Heart left ventricle (tissue), 16 donors: ENCODE results near the gene APP. TPM values are rescaled to one million over a fixed set of nuclear protein-coding genes. Genes with fewer than 3 reads are reported as not detected.

Experiments used
- ATAC-seq, 4 donors: fragments of 200-7000 bp; cut with Tn5 transposase; one replicate each; pipeline ENCODE4 v1.9.1; 2020 to 2022; ENCODE audit warnings: moderate library complexity in 4 of 4, mild to moderate bottlenecking in 3 of 4, moderate number of reproducible peaks in 1 of 4
- DNase-seq, 5 donors: peaks; one replicate each; pipeline ENCODE4 v3.0.0-alpha.2; 2020
- H3K27ac ChIP-seq, 12 donors: fragments of 200-600 bp; sonication (generic) in 4 of 12; one replicate each; pipeline versions ENCODE4 v1.5.0 to v1.8.0; 2016 to 2022; ENCODE audit warnings: mild to moderate bottlenecking in 2 of 12
- H3K27me3 ChIP-seq, 9 donors: fragments of 200-600 bp; sonication (generic) in 2 of 9; one replicate each; pipeline versions ENCODE4 v1.5.1 to v1.8.0; 2016 to 2022; ENCODE audit warnings: mild to moderate bottlenecking in 3 of 9
- H3K36me3 ChIP-seq, 9 donors: fragments of 200-600 bp; sonication (generic) in 2 of 9; one replicate each; pipeline versions ENCODE4 v1.5.0 to v1.8.0; 2018 to 2022; ENCODE audit warnings: mild to moderate bottlenecking in 2 of 9
- H3K4me1 ChIP-seq, 12 donors: fragments of 200-600 bp; sonication (generic) in 4 of 12; one replicate each; pipeline versions ENCODE4 v1.5.0 to v1.8.0; 2016 to 2022; ENCODE audit warnings: mild to moderate bottlenecking in 3 of 12
- H3K4me3 ChIP-seq, 12 donors: fragments of 200-600 bp; sonication (generic) in 4 of 12; one replicate each; pipeline versions ENCODE4 v1.5.0 to v1.8.0; 2017 to 2022; ENCODE audit warnings: mild to moderate bottlenecking in 9 of 12, moderate library complexity in 4 of 12
- H3K9me3 ChIP-seq, 12 donors: fragments of 200-600 bp; sonication (generic) in 4 of 12; one replicate each; pipeline versions ENCODE4 v1.5.0 to v1.8.0; 2016 to 2022; ENCODE audit warnings: mild to moderate bottlenecking in 1 of 12
- CTCF ChIP-seq, 12 donors: fragments of 200-600 bp; sonication (generic) in 4 of 12; IDR thresholded peaks; one replicate each; pipeline versions ENCODE4 v1.5.0 to v1.8.0; 2018 to 2022; ENCODE audit warnings: antibody characterized with exemption in 12 of 12, mild to moderate bottlenecking in 5 of 12
- POLR2A ChIP-seq, 2 donors: fragments of 450-650 bp; IDR thresholded peaks; one replicate each; pipeline ENCODE4 v1.6.1; 2017; ENCODE audit warnings: antibody characterized with exemption in 2 of 2, mild to moderate bottlenecking in 2 of 2, moderate library complexity in 2 of 2
- WGBS, 4 donors: extraction: QIAGEN DNeasy Blood & Tissue Kit in 2 of 4; methylation state at CpG; one replicate each; pipeline versions ENCODE4 v1.1.5 to v1.1.7; 2013 to 2018; 5-methylcytosine and 5-hydroxymethylcytosine counted together
- intact Hi-C, 10 donors: fragments of 100-400 bp; cut with DNase I; formaldehyde crosslinking; loops; one replicate each; pipeline versions ENCODE4 v1.11.1 to v1.14.2; 2022
- polyA plus RNA-seq, 2 donors: library from polyadenylated mRNA; stranded (reverse); fragments of 200-250 nt; gene quantifications; one replicate each; pipeline ENCODE4 v1.2.3, GENCODE V29; 2013
- total RNA-seq, 9 donors: library from RNA; depleted of rRNA in 2 of 9; stranded (reverse); fragments of >200 nt in 2 of 9; fragmentation: NEBNext Ultra II Directional in 3 of 9; extraction: Animal tissue kit (Norgen Biotek cat#: 25700) in 3 of 9; gene quantifications; one replicate each; pipeline versions ENCODE4 v1.1.0 to v1.2.4, GENCODE V29; 2016 to 2023
- donor health status: ischemic (EF 13 %, LVEDD 7.1; RV severe dilation, severe dysfunction).
- donor health status: healthy with polysubstance abuse.
- donor health status: DM: no; HTN: yes; CAD: no.
- donor health status: DM: no; HTN: no; CAD: no.
- donor health status: ischemic (EF 25% LVEDD 6.9; RV normal size, moderate dysfunction).
- donor health status: ischemic (EF 25% LVEDD 5.7; RV mildly dilated, moderate dysfunction).
- donor health status: healthy.
- donor health status: DM: yes; HTN: yes; CAD: no.
- donor health status: ischemic (EF 35%, LVEDD 5.7; RV mildly dilated, moderate dysfunction).
- donor health status: nonischemic (EF 11% LVEDD 7.7; RV severe dilation, severe dysfunction).
- donor health status: DM: yes; HTN: yes; CAD: no.
- donor health status: PGD.
- donor health status: ischemic (EF 29% LVEDD 5.4; RV normal size, mild dysfunction).
- donor health status: nonischemic (EF 23%, LVEDD 6.1; RV moderate dilation, normal function).

APP gene
- total and polyA plus RNA-seq, 11 donors: 103 to 467 (median 373) TPM

- WGBS, 4 donors: 70 to 82% (median 76%) methylated on average over 4 of the region's 4 CpGs
- H3K4me1 ChIP-seq: no peaks in the 10 kb centered on the region
- DNase-seq: no peak
- no peaks in the 10 kb centered on the region for H3K9me3 ChIP-seq
- no peak for TF ChIP-seq CTCF (IDR thresholded peaks at IDR 0.05)
- no peak for TF ChIP-seq POLR2A (IDR thresholded peaks at IDR 0.05)
- no peak overlapping the region for H3K4me3 ChIP-seq
- no peaks in the 10 kb centered on the region for H3K36me3 ChIP-seq
- no peak for ATAC-seq
- intact Hi-C loops: no loop called here
- no peak overlapping the region for H3K27ac ChIP-seq
- H3K27me3 ChIP-seq: no peaks in the 10 kb centered on the region
Measured at GRCh38 chr21:26199456-26199855, 28.9 kb upstream of the APP start.

DNA sequence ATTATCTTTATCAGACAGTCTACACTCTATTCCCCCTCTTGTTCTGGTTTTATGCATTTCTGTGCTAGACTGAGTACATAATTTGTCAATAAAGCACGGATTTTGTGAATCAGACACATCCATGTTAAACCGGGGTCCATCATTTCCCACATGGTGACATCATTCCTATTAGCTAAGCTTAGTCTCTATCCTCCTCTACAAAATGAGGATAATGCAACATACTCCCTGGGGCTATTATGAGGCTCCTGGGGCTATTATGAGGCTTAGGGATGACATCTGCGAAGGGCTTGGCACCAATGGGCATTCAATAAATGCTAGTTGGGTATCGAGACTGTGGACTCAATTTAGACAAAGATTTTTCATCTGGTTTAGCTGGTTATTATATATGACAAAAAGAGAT lies 25.1 kb upstream of the APP start:
- Histone ChIP-seq H3K27me3 (no peaks in the 10 kb centered on the region), H3K27ac (no peak overlapping the region), H3K36me3 (no peaks in the 10 kb centered on the region), H3K4me3 (no peak overlapping the region), H3K4me1 (no peaks in the 10 kb centered on the region), H3K9me3 (no peaks in the 10 kb centered on the region)
- DNase-seq (no peak), ATAC-seq (no peak)
- 92 to 98% (median 93%) methylated on average over 4 of the region's 4 CpGs for WGBS, 4 donors
- TF ChIP-seq CTCF (IDR thresholded peaks at IDR 0.05) (no peak), POLR2A (IDR thresholded peaks at IDR 0.05) (no peak)
- intact Hi-C loops: no loop called here

DNA sequence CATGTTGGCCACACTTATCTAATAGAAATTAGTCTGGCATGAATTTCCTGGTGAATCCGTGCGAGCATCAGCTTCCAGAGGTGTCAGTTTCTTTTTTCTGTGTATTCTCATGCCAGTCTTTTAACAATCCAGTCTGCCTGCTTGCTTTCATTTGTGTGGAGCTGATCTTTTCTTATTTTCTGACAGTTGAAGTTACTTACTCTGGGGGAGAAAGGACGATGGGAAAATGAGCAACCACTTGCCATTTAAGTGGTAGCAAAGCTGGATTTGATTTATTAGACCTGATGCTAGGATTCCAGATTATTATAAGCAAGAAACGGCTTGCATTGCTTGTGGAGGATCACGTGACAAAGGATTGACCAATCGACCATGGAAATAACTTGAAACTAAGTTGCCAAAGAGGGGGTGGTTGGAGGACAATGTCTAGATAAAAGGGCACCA lies 24.3 kb upstream of the APP start:
- Histone ChIP-seq H3K9me3 (no peaks in the 10 kb centered on the region), H3K4me3 (no peak overlapping the region), H3K27ac (no peak overlapping the region), H3K36me3 (no peaks in the 10 kb centered on the region), H3K27me3 (no peaks in the 10 kb centered on the region), H3K4me1 (no peaks in the 10 kb centered on the region)
- TF ChIP-seq CTCF (IDR thresholded peaks at IDR 0.05) (no peak), POLR2A (IDR thresholded peaks at IDR 0.05) (no peak)
- DNase-seq (no peak), ATAC-seq (no peak)
- intact Hi-C loops: no loop called here
- 69 to 78% (median 70%) methylated on average over 6 of the region's 6 CpGs for WGBS, 4 donors

- H3K36me3 ChIP-seq: no peaks in the 10 kb centered on the region
- no peaks in the 10 kb centered on the region for H3K4me1 ChIP-seq
- no peaks in the 10 kb centered on the region for H3K27me3 ChIP-seq
- TF ChIP-seq CTCF (IDR thresholded peaks at IDR 0.05) (no peak), POLR2A (IDR thresholded peaks at IDR 0.05) (no peak)
- intact Hi-C loops: no loop called here
- ATAC-seq (no peak), DNase-seq (no peak)
- 76 to 100% (median 96%) methylated on average over 3 of the region's 3 CpGs for WGBS, 4 donors
- H3K27ac ChIP-seq: no peak overlapping the region
- no peaks in the 10 kb centered on the region for H3K9me3 ChIP-seq
- no peak overlapping the region for H3K4me3 ChIP-seq
Measured at GRCh38 chr21:26194326-26194725, 23.8 kb upstream of the APP start.
